Hypothalamus (tissue), 51 donors: ENCODE results near the gene OR8H1.
A peak's percentile ranks its signal among the peaks of the same experiment; 100 is the strongest.

Experiments
- DNase-seq, 51 donors: peaks; one replicate each; lab custom pipeline; 2025; lab: John Stamatoyannopoulos, UW

The OR8H1 gene, protein sequence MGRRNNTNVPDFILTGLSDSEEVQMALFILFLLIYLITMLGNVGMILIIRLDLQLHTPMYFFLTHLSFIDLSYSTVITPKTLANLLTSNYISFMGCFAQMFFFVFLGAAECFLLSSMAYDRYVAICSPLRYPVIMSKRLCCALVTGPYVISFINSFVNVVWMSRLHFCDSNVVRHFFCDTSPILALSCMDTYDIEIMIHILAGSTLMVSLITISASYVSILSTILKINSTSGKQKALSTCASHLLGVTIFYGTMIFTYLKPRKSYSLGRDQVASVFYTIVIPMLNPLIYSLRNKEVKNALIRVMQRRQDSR

DNA sequence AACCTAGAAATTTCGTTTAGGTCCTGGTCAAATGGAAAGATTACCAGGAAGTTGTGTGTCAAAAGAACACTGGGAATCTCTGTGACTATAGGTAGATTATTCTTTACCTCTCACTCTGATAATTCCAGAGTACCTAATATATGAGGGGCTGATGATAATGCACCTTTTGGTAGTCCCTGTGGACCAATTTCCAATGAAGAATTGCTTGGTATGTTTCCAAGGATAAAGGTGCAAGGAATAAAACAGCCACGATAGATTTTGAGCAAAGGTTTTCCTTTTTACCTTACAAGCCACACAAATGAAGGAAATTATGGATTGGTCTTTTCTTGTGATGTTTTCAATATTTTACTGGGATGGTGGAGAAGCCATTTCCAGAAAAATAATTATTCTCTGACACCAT is at the start of gene OR8H1:
Gene OR8H1 (minus strand): TSS at position 101 of the 400 bp plus-strand sequence. CDS start 1,192 bp downstream, outside the sequence.
- no peak for DNase-seq

- no peak for DNase-seq
Observed at GRCh38 chr11:56340289-56340688, 48.2 kb upstream of the OR8H1 start.

DNA sequence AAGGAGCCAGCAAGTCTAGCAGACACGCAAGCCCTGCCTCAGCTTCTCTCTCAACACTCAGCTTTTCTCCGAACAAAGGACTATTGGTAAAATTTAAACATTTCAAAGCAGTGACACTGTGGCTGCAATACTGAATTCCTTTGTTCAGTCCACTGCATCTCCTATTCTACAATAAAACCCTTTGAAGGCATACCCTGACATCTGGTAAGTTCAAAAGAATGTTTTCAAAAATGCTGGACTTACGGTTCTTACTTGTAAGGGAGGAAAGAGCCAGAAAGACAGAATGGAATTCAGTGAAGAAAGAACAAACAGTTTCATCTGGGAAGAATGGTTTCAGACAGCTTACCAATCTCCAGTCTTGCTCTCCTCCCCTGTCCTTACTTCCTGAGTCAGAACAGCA is 41.1 kb upstream of the OR8H1 start:
- peak in 1 of 51 donors; percentile 1 for DNase-seq

GRCh38 chr11:56331861-56332491 is 39.9 kb upstream of the OR8H1 start:
- DNase-seq: no peak

DNA sequence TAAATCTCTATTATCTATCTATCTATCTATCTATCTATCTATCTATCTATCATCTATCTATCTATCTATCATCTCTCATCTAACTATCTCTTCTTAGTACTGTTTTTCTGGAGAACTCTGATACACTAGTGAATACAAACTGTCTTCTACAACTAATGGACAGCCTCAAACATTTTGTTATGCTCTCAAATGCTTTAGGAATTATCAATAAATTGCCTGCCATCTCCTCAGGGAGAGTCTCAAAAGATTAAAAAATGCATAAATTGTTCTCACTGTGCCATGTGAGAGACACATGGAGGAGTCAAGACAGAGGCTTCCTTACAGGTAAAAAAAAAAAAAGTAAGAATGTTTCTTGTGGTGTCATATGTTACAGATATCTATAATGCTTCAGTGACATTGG is 22.8 kb upstream of the OR8H1 start, which contains the start of gene OR8K3:
Gene OR8K3 (plus strand): TSS at position 301 of the 400 bp plus-strand sequence. CDS start 3,163 bp downstream, outside the sequence.
- DNase-seq: no peak

DNA sequence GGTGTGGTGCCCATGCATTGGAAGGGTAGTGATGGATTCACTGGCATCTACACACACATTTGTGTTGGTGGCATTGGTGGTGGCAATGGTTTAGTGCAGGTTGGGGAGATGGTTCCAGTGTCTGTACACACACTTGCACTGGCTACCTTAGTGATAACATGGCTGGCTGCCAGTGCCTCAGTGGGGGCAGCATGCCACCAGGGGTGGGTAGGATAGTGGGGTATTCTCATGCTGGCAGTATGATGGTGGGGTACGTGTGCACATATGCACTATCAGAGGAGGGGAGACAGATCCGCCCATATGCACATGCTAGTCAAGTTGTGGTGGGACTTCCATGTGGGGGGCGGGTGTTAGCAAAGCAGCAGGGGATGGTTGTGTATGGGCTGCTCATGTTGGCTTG is 15.8 kb upstream of the OR8H1 start:
- no peak for DNase-seq

DNA sequence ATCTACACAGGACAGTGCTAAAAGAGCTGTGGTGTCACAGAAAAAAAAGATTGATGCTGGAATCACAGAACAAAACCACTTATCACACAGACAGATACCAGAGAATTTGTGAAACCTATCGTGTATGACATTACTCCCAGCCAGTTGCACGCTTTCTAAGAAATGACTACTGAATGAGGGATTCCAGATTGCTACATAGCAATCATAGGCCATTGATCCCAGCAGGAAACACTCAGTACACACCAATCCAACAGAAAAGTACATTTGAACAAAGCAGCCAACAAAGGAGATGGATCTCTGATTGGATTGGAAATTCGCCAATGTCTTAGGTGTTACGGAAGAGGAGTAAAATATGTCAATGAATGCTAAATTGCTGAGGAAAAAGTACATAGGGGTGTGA is 4.8 kb upstream of the OR8H1 start:
- no peak for DNase-seq

GRCh38 chr11:56273854-56274253 is 18.2 kb downstream of the OR8H1 start, which contains the start of gene OR5T1:
TSS of gene OR5T1 (plus strand) at chr11:56274154. CDS start at chr11:56275639, 1,485 bp downstream.
- DNase-seq: no peak

GRCh38 chr11:56271092-56271491 is 21.0 kb downstream of the OR8H1 start:
- DNase-seq: no peak

DNA sequence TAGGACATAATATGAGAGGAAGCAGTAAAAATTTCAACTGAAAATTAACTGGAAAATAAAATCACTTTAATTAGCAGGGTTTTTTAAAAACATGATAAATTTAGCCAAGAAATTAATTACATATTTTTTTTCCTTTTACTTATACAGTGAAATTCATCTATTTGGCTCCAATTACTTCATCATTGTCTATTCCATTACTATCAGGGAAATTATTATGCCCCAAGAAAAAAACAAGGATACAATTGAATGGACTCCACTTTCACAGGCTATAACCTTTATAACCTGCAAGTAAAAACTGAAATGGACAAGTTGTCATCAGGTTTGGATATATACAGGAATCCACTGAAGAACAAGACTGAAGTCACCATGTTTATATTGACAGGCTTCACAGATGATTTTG is 40.1 kb downstream of the OR8H1 start, which contains the start of gene OR5T3:
Gene OR5T3 (plus strand): TSS at position 301 of the 400 bp plus-strand sequence. CDS start 0 bp downstream, at position 301.
- no peak for DNase-seq
